GM13977 (cell line): ENCODE results near the gene PSMD13.
A peak's percentile ranks its signal among the peaks of the same experiment; 100 is the strongest.

Experiments
- DNase-seq: peaks from one replicate; pipeline ENCODE4 v3.0.0; 2012; ENCODE audit warnings: low spot score
- CTCF ChIP-seq: IDR thresholded peaks from 2 replicates; pipeline ENCODE4 v1.5.1; 2012; ENCODE audit warnings: mild to moderate bottlenecking, control low read depth; ENCODE audit not compliant: insufficient read depth; ENCODE audit errors: extremely low read depth, missing control alignments
- in situ Hi-C: fragments of 300-500 bp; cut with MboI; formaldehyde crosslinking; loops from one replicate; pipeline ENCODE4 v1.12.0; 2022; ENCODE audit warnings: low sequenced_read_pairs, low pct_unique_long_range_greater_than_20kb, mixed read lengths, inconsistent platforms; ENCODE audit not compliant: unreplicated experiment

The PSMD13 gene

DNA sequence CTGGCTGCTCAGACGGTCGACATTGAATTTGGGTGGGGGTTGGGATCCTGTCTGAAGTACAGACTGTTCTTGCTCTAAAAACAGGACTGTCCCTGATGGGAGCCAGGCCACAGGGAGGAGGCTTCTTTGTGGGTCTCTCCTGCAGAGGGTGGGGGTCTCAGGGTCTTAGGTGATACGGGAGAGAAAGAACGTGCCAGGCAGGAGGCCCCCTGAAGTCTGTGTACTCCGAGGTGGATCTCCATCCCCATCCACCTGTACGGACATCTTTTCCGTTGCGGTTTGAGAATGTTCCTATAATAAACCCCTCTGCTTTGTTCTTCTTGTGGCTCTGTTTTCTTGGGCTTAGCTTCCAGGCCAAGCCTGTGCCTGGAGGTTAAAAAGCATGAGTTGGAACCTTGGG, 15.9 kb downstream of the PSMD13 start:
- no peak for DNase-seq
- in situ Hi-C loops: no loop called here
- no peak for TF ChIP-seq CTCF

DNA sequence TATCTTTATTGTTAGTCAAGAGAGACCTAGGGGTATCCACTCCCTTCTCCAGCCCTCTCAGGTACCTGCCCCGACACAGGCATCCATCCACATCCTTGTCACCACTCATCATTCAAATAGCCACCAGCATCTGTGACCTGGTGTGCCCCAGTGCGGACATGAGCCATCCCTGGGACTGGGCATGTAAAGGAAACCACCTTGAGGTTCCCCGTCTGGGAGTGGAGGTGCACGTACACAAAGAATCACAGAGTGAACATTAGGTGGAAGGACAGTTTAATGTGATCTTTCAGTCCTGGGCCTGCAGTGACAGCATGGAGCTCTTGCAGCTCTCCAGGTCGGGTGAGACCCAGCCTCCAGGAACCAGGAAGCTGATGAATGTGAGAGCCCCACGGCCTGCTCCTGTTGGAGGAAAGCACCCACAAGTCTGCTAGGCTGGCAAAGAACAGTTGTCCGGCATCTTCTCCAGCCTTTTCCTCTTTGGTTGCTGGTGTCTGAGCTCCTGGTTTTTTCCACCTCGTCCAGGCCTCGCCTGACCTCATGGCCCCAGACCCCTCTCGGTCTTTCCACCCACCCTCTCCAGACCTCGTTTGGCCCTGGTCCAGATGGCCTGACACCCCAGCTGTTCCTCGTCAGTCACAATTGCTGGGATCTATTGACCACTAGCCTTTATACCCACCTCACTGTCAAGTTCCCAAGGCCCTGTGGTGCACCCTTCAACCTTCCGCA, 16.5 kb downstream of the PSMD13 start:
- TF ChIP-seq CTCF: no peak
- in situ Hi-C loops: no loop called here
- no peak for DNase-seq

GRCh38 chr11:253886-254270, 17.1 kb downstream of the PSMD13 start:
- in situ Hi-C loops: no loop called here
- no peak for DNase-seq
- TF ChIP-seq CTCF: no peak

- DNase-seq: no peak
- in situ Hi-C loops: no loop called here
- TF ChIP-seq CTCF: no peak
Observed at GRCh38 chr11:255176-255575, 18.4 kb downstream of the PSMD13 start.

- DNase-seq: no peak
- in situ Hi-C loops: no loop called here
- no peak for TF ChIP-seq CTCF
Observed at GRCh38 chr11:255816-256215, 19.0 kb downstream of the PSMD13 start.

- peak; percentile 48 for DNase-seq
- in situ Hi-C loops: no loop called here
Observed at GRCh38 chr11:256952-257737, 20.4 kb downstream of the PSMD13 start.

More at GRCh38 chr11:256952-257737, 20.4 kb downstream of the PSMD13 start:
- TF ChIP-seq CTCF: no peak
